BLaER1 treated with 17β-estradiol and CSF1 and Interleukin-3, amounts not matched to agents 10 nM and 100 nM (cell line): ENCODE results near the gene MYO3A.

ENCODE experiments used
- H3K27ac ChIP-seq, 11 experiments: shearing (Covaris generic); formaldehyde crosslinking; 2 replicates each; pipeline ENCODE4 v1.8.1; 2022
- H3K27me3 ChIP-seq, 11 experiments: shearing (Covaris generic); formaldehyde crosslinking; 2 replicates each; pipeline ENCODE4 v1.8.1; 2022
- H3K36me3 ChIP-seq, 11 experiments: shearing (Covaris generic); formaldehyde crosslinking; 2 replicates each; pipeline ENCODE4 v1.8.1; 2022
- H3K4me1 ChIP-seq, 10 experiments: shearing (Covaris generic); formaldehyde crosslinking; 2 replicates each; pipeline ENCODE4 v1.8.1; 2022
- H3K4me2 ChIP-seq, 11 experiments: shearing (Covaris generic); formaldehyde crosslinking; 2 replicates each; pipeline ENCODE4 v1.8.1; 2022
- H3K4me3 ChIP-seq, 10 experiments: shearing (Covaris generic); formaldehyde crosslinking; 2 replicates each; pipeline ENCODE4 v1.8.1; 2022
- H3K9ac ChIP-seq, 11 experiments: shearing (Covaris generic); formaldehyde crosslinking; 2 replicates each; pipeline ENCODE4 v1.8.1; 2022
- H3K9me3 ChIP-seq, 11 experiments: shearing (Covaris generic); formaldehyde crosslinking; replicated peaks in 1 of 11; 2 replicates each; pipeline ENCODE4 v1.8.1; 2022
- H4K20me1 ChIP-seq, 11 experiments: shearing (Covaris generic); formaldehyde crosslinking; 2 replicates each; pipeline ENCODE4 v1.8.1; 2022
- Cebpa-rat ChIP-seq, 11 experiments: shearing (Covaris generic); IDR thresholded peaks; 2 replicates each; pipeline ENCODE4 v1.8.1; 2022

Gene MYO3A

GRCh38 chr10:26232174-26232573, 298.1 kb downstream of the MYO3A start:
- Histone ChIP-seq H3K27me3 (no peaks in the 10 kb centered on the region), H3K36me3 (no peaks in the 10 kb centered on the region), H3K9ac (no peak overlapping the region), H3K4me2 (no peak overlapping the region), H4K20me1 (no peaks in the 10 kb centered on the region), H3K4me3 (no peak overlapping the region), H3K4me1 (no peaks in the 10 kb centered on the region), H3K9me3 (no peaks in the 10 kb centered on the region), H3K27ac (no peak overlapping the region)
- no peak for TF ChIP-seq Cebpa-rat (IDR thresholded peaks at IDR 0.05)

- TF ChIP-seq Cebpa-rat (IDR thresholded peaks at IDR 0.05) = no peak
Measured at GRCh38 chr10:26235761-26236160, 301.7 kb downstream of the MYO3A start.

GRCh38 chr10:26238378-26238777, 304.3 kb downstream of the MYO3A start:
- H3K9ac ChIP-seq = no peak overlapping the region
- H4K20me1 ChIP-seq = no peaks in the 10 kb centered on the region
- H3K27me3 ChIP-seq = no peaks in the 10 kb centered on the region
- H3K9me3 ChIP-seq = no peaks in the 10 kb centered on the region
- no peaks in the 10 kb centered on the region for H3K36me3 ChIP-seq
- no peak overlapping the region for H3K27ac ChIP-seq
- no peak for TF ChIP-seq Cebpa-rat (IDR thresholded peaks at IDR 0.05)
- no peak overlapping the region for H3K4me2 ChIP-seq
- H3K4me3 ChIP-seq = no peak overlapping the region
- H3K4me1 ChIP-seq = no peaks in the 10 kb centered on the region

More at GRCh38 chr10:26235761-26236160, 301.7 kb downstream of the MYO3A start:
- Histone ChIP-seq H3K9me3 (no peaks in the 10 kb centered on the region), H3K4me2 (no peak overlapping the region), H4K20me1 (no peaks in the 10 kb centered on the region), H3K4me3 (no peak overlapping the region), H3K4me1 (no peaks in the 10 kb centered on the region), H3K9ac (no peak overlapping the region), H3K27ac (no peak overlapping the region), H3K36me3 (no peaks in the 10 kb centered on the region), H3K27me3 (no peaks in the 10 kb centered on the region)

GRCh38 chr10:26242706-26243350, 308.8 kb downstream of the MYO3A start:
- H3K27ac ChIP-seq = no peak overlapping the region
- H3K9me3 ChIP-seq = no peaks in the 10 kb centered on the region
- H3K4me1 ChIP-seq = no peaks in the 10 kb centered on the region
- no peak overlapping the region for H3K4me3 ChIP-seq
- H3K4me2 ChIP-seq = no peak overlapping the region
- no peak for TF ChIP-seq Cebpa-rat (IDR thresholded peaks at IDR 0.05)
- no peaks in the 10 kb centered on the region for H3K36me3 ChIP-seq
- no peaks in the 10 kb centered on the region for H3K27me3 ChIP-seq
- no peaks in the 10 kb centered on the region for H4K20me1 ChIP-seq
- H3K9ac ChIP-seq = no peak overlapping the region

GRCh38 chr10:26243351-26243720, 309.3 kb downstream of the MYO3A start:
- Histone ChIP-seq H3K9me3 (no peaks in the 10 kb centered on the region), H3K9ac (no peak overlapping the region), H3K27ac (no peak overlapping the region), H3K4me2 (no peak overlapping the region), H3K4me1 (no peaks in the 10 kb centered on the region), H3K27me3 (no peaks in the 10 kb centered on the region), H3K36me3 (no peaks in the 10 kb centered on the region), H3K4me3 (no peak overlapping the region), H4K20me1 (no peaks in the 10 kb centered on the region)
- TF ChIP-seq Cebpa-rat (IDR thresholded peaks at IDR 0.05) = no peak

- H3K27me3 ChIP-seq = no peaks in the 10 kb centered on the region
- H3K27ac ChIP-seq = no peak overlapping the region
- TF ChIP-seq Cebpa-rat (IDR thresholded peaks at IDR 0.05) = no peak
- no peak overlapping the region for H3K4me3 ChIP-seq
- H3K36me3 ChIP-seq = no peaks in the 10 kb centered on the region
- no peaks in the 10 kb centered on the region for H4K20me1 ChIP-seq
- H3K9me3 ChIP-seq = no peaks in the 10 kb centered on the region
- H3K9ac ChIP-seq = no peak overlapping the region
- H3K4me2 ChIP-seq = no peak overlapping the region
- H3K4me1 ChIP-seq = no peaks in the 10 kb centered on the region
Measured at GRCh38 chr10:26249681-26250080, 315.7 kb downstream of the MYO3A start.

GRCh38 chr10:26251925-26252324, 317.9 kb downstream of the MYO3A start:
- H4K20me1 ChIP-seq = no peaks in the 10 kb centered on the region
- H3K4me3 ChIP-seq = no peak overlapping the region
- H3K27ac ChIP-seq = no peak overlapping the region
- no peak overlapping the region for H3K9ac ChIP-seq
- no peak overlapping the region for H3K4me2 ChIP-seq
- H3K27me3 ChIP-seq = no peaks in the 10 kb centered on the region
- no peaks in the 10 kb centered on the region for H3K4me1 ChIP-seq
- no peak for TF ChIP-seq Cebpa-rat (IDR thresholded peaks at IDR 0.05)
- H3K36me3 ChIP-seq = no peaks in the 10 kb centered on the region
- no peaks in the 10 kb centered on the region for H3K9me3 ChIP-seq

GRCh38 chr10:26254616-26255015, 320.6 kb downstream of the MYO3A start:
- Histone ChIP-seq H3K9me3 (no peaks in the 10 kb centered on the region), H3K4me1 (no peaks in the 10 kb centered on the region), H3K4me2 (no peak overlapping the region), H3K27me3 (no peaks in the 10 kb centered on the region), H3K36me3 (no peaks in the 10 kb centered on the region), H3K9ac (no peak overlapping the region), H3K27ac (no peak overlapping the region), H3K4me3 (no peak overlapping the region), H4K20me1 (no peaks in the 10 kb centered on the region)
- TF ChIP-seq Cebpa-rat (IDR thresholded peaks at IDR 0.05) = no peak

- Histone ChIP-seq H3K27ac (no peak overlapping the region), H3K4me1 (no peaks in the 10 kb centered on the region), H3K27me3 (no peaks in the 10 kb centered on the region), H3K4me3 (no peak overlapping the region), H3K4me2 (0 out of 22 replicates have a peak overlapping the region, but pooled peaks of 1 of the 11 experiments have one; percentile 9), H3K9ac (no peak overlapping the region), H3K9me3 (no peaks in the 10 kb centered on the region), H4K20me1 (no peaks in the 10 kb centered on the region), H3K36me3 (no peaks in the 10 kb centered on the region)
- TF ChIP-seq Cebpa-rat (IDR thresholded peaks at IDR 0.05) = no peak
Measured at GRCh38 chr10:26259341-26259740, 325.3 kb downstream of the MYO3A start.
